HepG2 (cell line): ENCODE results near the gene CIITA. TPM values are rescaled to one million over a fixed set of nuclear protein-coding genes. Genes with fewer than 3 reads are reported as not detected.

ENCODE experiments used
- CBX2 ChIP-seq, 2 experiments: fragments of 200-600 bp in 1 of 2; sonication (generic); formaldehyde crosslinking in 1 of 2; IDR thresholded peaks; 2 replicates each; pipeline versions ENCODE4 v1.7.0 to v1.8.1; 2018 to 2022; ENCODE audit warnings: low read depth in 2 of 2, low read length in 1 of 2, mild to moderate bottlenecking in 1 of 2, missing genetic modification reagents in 1 of 2
- ETV6 ChIP-seq: sonication (generic); formaldehyde crosslinking; conservative IDR thresholded peaks from 2 replicates; pipeline ENCODE4 v1.4.0; 2020; ENCODE audit warnings: missing genetic modification reagents
- FOXA1 ChIP-seq, 2 experiments: fragments of 450-650 bp in 1 of 2; sonication (generic) in 1 of 2; formaldehyde crosslinking in 1 of 2; IDR thresholded peaks; 2 replicates each; pipeline versions ENCODE4 v1.4.0 to v1.6.1; 2016 to 2020; ENCODE audit warnings: missing genetic modification reagents in 1 of 2
- GLMP ChIP-seq: sonication (generic); formaldehyde crosslinking; IDR thresholded peaks from 2 replicates; pipeline ENCODE4 v1.9.0; 2021; ENCODE audit warnings: missing genetic modification reagents, mild to moderate bottlenecking, borderline replicate concordance
- HDAC2 ChIP-seq: sonication (generic); formaldehyde crosslinking; IDR thresholded peaks from 2 replicates; pipeline ENCODE4 v1.4.0; 2020; ENCODE audit warnings: missing genetic modification reagents
- KAT2B ChIP-seq: fragments of 150-350 bp; IDR thresholded peaks from 2 replicates; pipeline ENCODE4 v1.6.1; 2014; ENCODE audit warnings: low read depth, low read length, borderline replicate concordance
- KDM5A ChIP-seq: fragments of 200-600 bp; sonication (generic); IDR thresholded peaks from 2 replicates; pipeline ENCODE4 v1.7.0; 2018; ENCODE audit warnings: antibody characterized with exemption, mild to moderate bottlenecking, low read length, borderline replicate concordance
- MED8 ChIP-seq: sonication (generic); formaldehyde crosslinking; IDR thresholded peaks from 2 replicates; pipeline ENCODE4 v1.8.1; 2023; ENCODE audit warnings: mild to moderate bottlenecking, missing genetic modification reagents; ENCODE audit not compliant: insufficient replicate concordance
- MYNN ChIP-seq: sonication (generic); formaldehyde crosslinking; IDR thresholded peaks from 2 replicates; pipeline ENCODE4 v1.4.0; 2020; ENCODE audit warnings: mild to moderate bottlenecking, low read depth, missing genetic modification reagents
- NR2F2 ChIP-seq: IDR thresholded peaks from 2 replicates; pipeline ENCODE4 v1.6.1; 2012; ENCODE audit warnings: low read depth, inconsistent platforms, borderline replicate concordance
- PBX2 ChIP-seq: IDR thresholded peaks from 2 replicates; pipeline ENCODE4 v1.6.1; 2016; ENCODE audit warnings: control low read depth
- SATB2 ChIP-seq: sonication (generic); formaldehyde crosslinking; IDR thresholded peaks from 2 replicates; pipeline ENCODE4 v1.5.0; 2020; ENCODE audit warnings: missing genetic modification reagents
- U2AF2 ChIP-seq: fragments of 200-400 bp; formaldehyde crosslinking; IDR thresholded peaks from 2 replicates; pipeline ENCODE4 v1.6.1; 2017; ENCODE audit warnings: low read depth, mild to moderate bottlenecking, low read length
- ZBTB21 ChIP-seq: sonication (generic); formaldehyde crosslinking; IDR thresholded peaks from 2 replicates; pipeline ENCODE4 v1.4.0; 2020; ENCODE audit warnings: missing genetic modification reagents
- ZNF460 ChIP-seq: sonication (generic); formaldehyde crosslinking; IDR thresholded peaks from 2 replicates; pipeline ENCODE4 v1.5.1; 2020; ENCODE audit warnings: missing genetic modification reagents, mild to moderate bottlenecking, borderline replicate concordance
- ZNF512 ChIP-seq: sonication (generic); formaldehyde crosslinking; IDR thresholded peaks from 2 replicates; pipeline ENCODE4 v1.4.0; 2020; ENCODE audit warnings: mild to moderate bottlenecking, missing genetic modification reagents
- ZNF562 ChIP-seq: sonication (generic); formaldehyde crosslinking; IDR thresholded peaks from 2 replicates; pipeline ENCODE4 v1.8.0; 2022; ENCODE audit warnings: missing genetic modification reagents, borderline replicate concordance
- ZNF687 ChIP-seq: sonication (generic); formaldehyde crosslinking; IDR thresholded peaks from 2 replicates; pipeline ENCODE4 v1.5.1; 2020; ENCODE audit warnings: mild to moderate bottlenecking, missing genetic modification reagents, moderate library complexity
- ZNF781 ChIP-seq: sonication (generic); formaldehyde crosslinking; IDR thresholded peaks from 2 replicates; pipeline ENCODE4 v1.5.1; 2020; ENCODE audit warnings: borderline replicate concordance, mild to moderate bottlenecking, missing genetic modification reagents; ENCODE audit errors: not compliant biosample characterization
- ZSCAN9 ChIP-seq: IDR thresholded peaks from 2 replicates; pipeline ENCODE4 v1.6.1; 2016; ENCODE audit warnings: borderline replicate concordance
- polyA plus RNA-seq, 8 experiments: library from polyadenylated mRNA; depleted of rRNA in 3 of 8; stranded (reverse) in 7 of 8; unstranded in 1 of 8; fragments of >200 nt; fragmentation: Illumina TruSeq in 4 of 8; extraction: Trizol in 4 of 8; gene quantifications; 2 replicates each; pipeline versions ENCODE4 v1.2.1 to v1.2.3, GENCODE V29; 2011 to 2016; ENCODE audit warnings: low read depth in 4 of 8, missing spikeins in 1 of 8, mixed read lengths in 1 of 8; ENCODE audit not compliant: insufficient read depth in 1 of 8
- total RNA-seq, 5 experiments: library from RNA; depleted of rRNA; stranded (reverse); fragments of >200 nt; fragmentation: Illumina TruSeq; extraction: Trizol; gene quantifications; 2 replicates each; pipeline ENCODE4 v1.2.3, GENCODE V29; 2016; ENCODE audit warnings: low read depth in 1 of 5

The CIITA gene
- total and polyA plus RNA-seq, 2 of the 13 experiments (the other 11 are each of a cell fraction or from before 2014, with no cell fraction given) = 0.08 to 0.09 TPM

- TF ChIP-seq PBX2 (CRISPR knock-in tag) (no peak), KDM5A (no peak), ZNF781 (peak; percentile 82), ZNF460 (CRISPR knock-in tag) (no peak), GLMP (CRISPR knock-in tag) (0 out of 2 replicates have a peak, but pooled peaks have one; percentile 67), ZNF562 (no peak), CBX2 (IDR thresholded peaks at IDR 0.05; ENCODE audit: low read depth, low read length) (no peak), CBX2 (CRISPR knock-in tag; IDR thresholded peaks at IDR 0.05; ENCODE audit: low read depth) (no peak), KAT2B (no peak), ZBTB21 (peak; percentile 46; the same call in 1 of the 2 replicates), MED8 (CRISPR knock-in tag) (no peak), HDAC2 (CRISPR knock-in tag) (peak; percentile 87), ZSCAN9 (CRISPR knock-in tag) (peak; percentile 99), ETV6 (peak; percentile 88), ZNF687 (peak; percentile 51), FOXA1 (IDR thresholded peaks at IDR 0.05) (no peak), FOXA1 (CRISPR knock-in tag; IDR thresholded peaks at IDR 0.05) (no peak), U2AF2 (no peak), MYNN (CRISPR knock-in tag) (peak; percentile 91; the same call in 1 of the 2 replicates), NR2F2 (no peak), ZNF512 (CRISPR knock-in tag) (no peak), SATB2 (CRISPR knock-in tag) (peak; percentile 84; the same call in 1 of the 2 replicates)
Measured at GRCh38 chr16:10895053-10895946, 18.3 kb downstream of the CIITA start (continued).
